MCF 10A (cell line): ENCODE results near the gene RFC1. TPM values are rescaled to one million over a fixed set of nuclear protein-coding genes. Genes with fewer than 3 reads are reported as not detected.

Source experiments
- BruUV-seq: library from RNA; stranded (reverse); fragments of 400-500 nt; replicated peaks from 2 replicates; lab custom pipeline; 2021; lab: Mats Ljungman, UMichigan
- CTCF ChIA-PET: fragments of 300-600 bp; sonication (Branson Sonifier 250); formaldehyde crosslinking; extraction: SDS; loops from one replicate; lab custom pipeline; 2021; ENCODE audit warnings: antibody characterized with exemption, inconsistent platforms; lab: Yijun Ruan, JAX
- POLR2A ChIA-PET: fragments of 300-600, 350-650 bp; sonication (Branson Sonifier 250); formaldehyde crosslinking; extraction: SDS; loops from one replicate; lab custom pipeline; 2020; ENCODE audit warnings: antibody characterized with exemption, inconsistent platforms; lab: Yijun Ruan, JAX
- DNase-seq: peaks from one replicate; pipeline ENCODE4 v3.0.0-alpha.2; 2018; ENCODE audit not compliant: unreplicated experiment
- H3K27ac Mint-ChIP-seq: one replicate; pipeline ENCODE4 v1.8.0; 2022; ENCODE audit warnings: mild to moderate bottlenecking, low read depth, mixed read lengths; ENCODE audit not compliant: unreplicated experiment
- H3K27me3 Mint-ChIP-seq: one replicate; pipeline ENCODE4 v1.8.0; 2022; ENCODE audit warnings: mixed read lengths; ENCODE audit not compliant: insufficient read depth, unreplicated experiment
- H3K36me3 Mint-ChIP-seq: one replicate; pipeline ENCODE4 v1.8.0; 2022; ENCODE audit warnings: mild to moderate bottlenecking, moderate library complexity, mixed read lengths; ENCODE audit not compliant: insufficient read depth, unreplicated experiment
- H3K4me1 Mint-ChIP-seq: one replicate; pipeline ENCODE4 v1.8.0; 2022; ENCODE audit warnings: mixed read lengths; ENCODE audit not compliant: insufficient read depth, unreplicated experiment
- H3K4me3 Mint-ChIP-seq: one replicate; pipeline ENCODE4 v1.8.0; 2022; ENCODE audit warnings: mild to moderate bottlenecking, moderate library complexity, mixed read lengths; ENCODE audit not compliant: unreplicated experiment
- H3K9me3 Mint-ChIP-seq: one replicate; pipeline ENCODE4 v1.8.0; 2022; ENCODE audit warnings: mixed read lengths; ENCODE audit not compliant: unreplicated experiment
- CTCF ChIP-seq: fragments of 200-600 bp; IDR thresholded peaks from one replicate; pipeline ENCODE4 v1.8.0; 2022; ENCODE audit warnings: antibody characterized with exemption, mild to moderate bottlenecking; ENCODE audit not compliant: unreplicated experiment
- intact Hi-C: fragments of 100-400 bp; cut with micrococcal nuclease; formaldehyde crosslinking; loops from 2 replicates; pipeline ENCODE4 v1.14.1; 2022
- total RNA-seq: library from RNA; stranded (reverse); gene quantifications from 2 replicates; pipeline ENCODE4 v1.2.3, GENCODE V29; 2022

RFC1 gene
- total RNA-seq, 1 experiment from 2014 or later = 99.5 TPM

DNA sequence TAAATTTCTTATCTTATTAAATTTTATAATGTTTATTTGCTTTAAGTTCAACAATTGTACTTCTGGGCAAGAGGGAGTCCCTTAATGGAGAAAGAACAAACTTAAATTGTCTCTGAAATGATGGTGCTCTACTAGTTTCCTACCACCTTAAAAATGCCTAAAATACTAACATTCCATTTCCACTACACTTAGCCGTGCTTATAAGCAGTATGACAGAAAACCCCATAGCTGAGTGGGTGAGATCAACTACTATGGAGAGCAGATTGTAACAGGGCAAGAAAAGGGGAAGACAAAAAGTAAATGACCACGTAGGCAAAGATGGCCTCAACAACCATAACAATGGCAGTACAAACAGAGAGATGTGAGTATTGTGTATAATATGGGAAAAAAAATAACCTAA is 35.0 kb downstream of the RFC1 start:
- ChIA-PET CTCF (no interaction called here), POLR2A (interaction anchor here (1.0 to 1.1 kb wide), 3 partner anchors 9 to 35 kb away, joined by 3 to 6 read pairs (median 4); partner anchors contain the start of gene RFC1)
- BruUV-seq = no TSS peak
- Mint-ChIP-seq H3K36me3 (peaks cover 8% of the 10 kb centered on the region), H3K27ac (no peak overlapping the region), H3K4me3 (no peak overlapping the region), H3K27me3 (no peaks in the 10 kb centered on the region), H3K4me1 (peaks cover 6% of the 10 kb centered on the region), H3K9me3 (no peaks in the 10 kb centered on the region)
- TF ChIP-seq CTCF = no peak
- intact Hi-C loops = no loop called here
- no peak for DNase-seq

DNA sequence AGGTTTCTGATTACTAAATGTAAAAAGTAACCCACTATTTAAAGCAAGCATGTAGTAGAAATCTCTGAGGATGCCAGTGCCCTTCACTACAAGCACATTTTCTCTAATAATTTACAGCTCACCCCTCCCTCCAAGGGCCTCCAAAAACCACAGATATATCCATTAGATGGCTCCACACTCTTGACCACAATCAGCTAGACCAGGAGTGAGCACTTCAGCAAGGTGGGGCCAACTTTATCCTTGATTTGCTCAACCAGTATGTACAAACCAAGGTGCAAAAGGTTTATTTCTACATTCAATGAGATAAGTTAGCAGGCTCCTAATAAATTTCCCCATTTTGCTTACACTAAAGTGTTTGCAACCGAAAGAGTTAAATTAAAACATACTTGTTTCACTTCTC is 35.8 kb downstream of the RFC1 start:
- POLR2A ChIA-PET = interaction anchor here (1.0 kb wide), 2 partner anchors 16 to 35 kb away, joined by 3 to 4 read pairs; partner anchors contain the start of gene RFC1
- no peak overlapping the region for H3K27ac Mint-ChIP-seq
- intact Hi-C loops = no loop called here
- peaks cover 6% of the 10 kb centered on the region for H3K4me1 Mint-ChIP-seq
- H3K9me3 Mint-ChIP-seq = no peaks in the 10 kb centered on the region
- H3K36me3 Mint-ChIP-seq = peaks cover 13% of the 10 kb centered on the region
- CTCF ChIA-PET = interaction anchor here (0.6 to 0.7 kb wide), 3 partner anchors 8 to 469 kb away, joined by 3 to 4 read pairs (median 3); no protein-coding TSS in a partner anchor
- no TSS peak for BruUV-seq
- DNase-seq = no peak
- TF ChIP-seq CTCF = no peak
- H3K4me3 Mint-ChIP-seq = no peak overlapping the region
- H3K27me3 Mint-ChIP-seq = no peaks in the 10 kb centered on the region

DNA sequence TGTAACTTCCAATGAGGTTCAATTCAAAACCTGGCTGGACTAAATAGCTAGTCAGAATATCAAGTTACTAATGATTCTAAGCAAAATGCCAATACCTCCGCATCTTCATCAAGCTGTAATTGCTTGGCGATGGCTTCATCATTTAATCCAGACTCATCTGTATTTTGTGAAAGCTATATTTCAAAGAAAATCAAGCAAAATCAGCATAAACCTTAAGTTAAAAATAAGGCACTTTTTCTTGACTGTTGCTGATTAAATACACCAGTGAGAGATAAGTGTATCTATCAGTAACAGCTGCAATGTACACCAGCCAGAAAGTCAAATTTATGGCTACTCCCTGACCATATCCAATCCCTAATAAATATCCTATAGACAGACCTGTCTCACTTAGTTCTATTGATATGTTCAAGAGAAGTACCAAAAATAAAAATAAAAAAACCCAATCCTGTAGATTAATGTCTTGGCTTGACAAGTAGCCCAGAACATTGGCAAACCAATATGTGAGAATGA is 39.6 kb downstream of the RFC1 start:
- intact Hi-C loops = no loop called here
- DNase-seq = no peak
- no peak for TF ChIP-seq CTCF
- Mint-ChIP-seq H3K9me3 (no peaks in the 10 kb centered on the region), H3K36me3 (peaks cover 37% of the 10 kb centered on the region), H3K4me1 (peaks cover 6% of the 10 kb centered on the region), H3K27ac (no peak overlapping the region), H3K4me3 (no peak overlapping the region), H3K27me3 (no peaks in the 10 kb centered on the region)
- no TSS peak for BruUV-seq
- ChIA-PET POLR2A (no interaction called here), CTCF (no interaction called here)

DNA sequence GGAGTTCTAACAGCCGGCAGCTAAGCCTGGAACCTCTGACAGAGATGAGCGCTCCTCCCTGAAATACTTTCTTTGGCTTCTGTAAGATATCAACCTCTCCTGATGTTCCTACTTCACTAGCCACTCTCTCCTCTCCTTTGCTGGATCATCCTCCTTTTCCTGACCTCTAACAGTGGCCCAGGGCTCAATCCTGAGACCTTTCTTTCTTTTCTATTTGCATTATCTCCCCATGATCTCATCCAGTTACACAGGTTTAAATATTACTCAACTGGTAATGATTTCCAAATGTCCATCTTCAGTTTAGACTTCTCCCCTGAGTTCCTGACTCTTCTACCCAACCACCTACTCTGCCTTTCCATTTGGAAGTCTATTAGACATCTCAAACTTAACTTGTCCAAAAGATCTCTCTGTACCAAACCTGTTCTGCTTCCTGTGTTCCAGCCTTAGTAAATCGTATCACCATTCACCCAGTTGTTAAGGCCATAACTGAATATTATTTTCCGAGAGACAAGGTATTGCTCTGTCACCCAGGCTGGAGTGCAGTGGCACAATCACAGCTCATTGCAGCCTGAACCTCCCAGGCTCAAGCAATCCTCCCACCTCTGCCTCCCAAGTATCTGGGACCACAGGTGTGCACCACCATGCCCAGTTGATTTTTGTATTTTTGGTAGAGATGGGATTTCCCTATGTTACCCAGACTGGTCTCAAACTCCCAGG is 41.1 kb downstream of the RFC1 start:
- Mint-ChIP-seq H3K9me3 (no peaks in the 10 kb centered on the region), H3K4me1 (peaks cover 7% of the 10 kb centered on the region), H3K4me3 (no peak overlapping the region), H3K36me3 (peaks cover 37% of the 10 kb centered on the region), H3K27me3 (no peaks in the 10 kb centered on the region), H3K27ac (no peak overlapping the region)
- intact Hi-C loops = no loop called here
- no TSS peak for BruUV-seq
- POLR2A ChIA-PET = no interaction called here
- CTCF ChIA-PET = interaction anchor here (0.6 kb wide), 1 partner anchor 883 kb away, joined by 3 read pairs; no protein-coding TSS in a partner anchor
- TF ChIP-seq CTCF = no peak
- no peak for DNase-seq
